Stimulated activated CD4-positive, alpha-beta T cell treated with anti-CD3 and anti-CD28 coated beads, Interleukin-1b, Interleukin-23, amount 100 ng/mL, for 4 hours (primary cell): Measurements from ENCODE around the gene C1orf159.

Source experiments
- DNase-seq, 2 donors: peaks; one replicate each; pipeline ENCODE4 v3.0.0-alpha.2; 2020; ENCODE audit warnings: low read depth in 2 of 2

Gene C1orf159

GRCh38 chr1:1053682-1054081 lies 62.2 kb downstream of the C1orf159 start:
- no peak for DNase-seq

DNA sequence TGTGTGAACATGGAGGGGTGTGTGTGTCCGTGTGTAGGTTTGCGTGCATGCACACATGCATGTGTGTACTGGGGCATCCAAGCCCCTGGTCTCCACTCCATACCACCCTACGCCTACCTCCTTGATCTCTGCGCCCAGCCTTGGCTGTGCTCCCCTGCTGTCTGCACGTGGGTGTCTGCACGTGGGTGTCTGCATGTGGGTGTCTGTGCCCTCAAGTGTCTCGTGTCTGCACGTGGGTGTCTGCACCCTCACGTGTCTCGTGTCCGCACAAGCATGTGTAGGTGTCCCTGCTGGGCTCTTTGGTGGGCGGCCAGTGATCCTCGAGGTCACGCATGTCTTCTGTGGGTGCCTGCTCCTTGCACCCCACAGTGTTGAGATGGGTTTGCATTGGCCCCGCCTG lies 62.9 kb downstream of the C1orf159 start:
- no peak for DNase-seq

- no peak for DNase-seq
These were observed 63.7 kb downstream of the C1orf159 start for GRCh38 chr1:1052003-1052840.

DNA sequence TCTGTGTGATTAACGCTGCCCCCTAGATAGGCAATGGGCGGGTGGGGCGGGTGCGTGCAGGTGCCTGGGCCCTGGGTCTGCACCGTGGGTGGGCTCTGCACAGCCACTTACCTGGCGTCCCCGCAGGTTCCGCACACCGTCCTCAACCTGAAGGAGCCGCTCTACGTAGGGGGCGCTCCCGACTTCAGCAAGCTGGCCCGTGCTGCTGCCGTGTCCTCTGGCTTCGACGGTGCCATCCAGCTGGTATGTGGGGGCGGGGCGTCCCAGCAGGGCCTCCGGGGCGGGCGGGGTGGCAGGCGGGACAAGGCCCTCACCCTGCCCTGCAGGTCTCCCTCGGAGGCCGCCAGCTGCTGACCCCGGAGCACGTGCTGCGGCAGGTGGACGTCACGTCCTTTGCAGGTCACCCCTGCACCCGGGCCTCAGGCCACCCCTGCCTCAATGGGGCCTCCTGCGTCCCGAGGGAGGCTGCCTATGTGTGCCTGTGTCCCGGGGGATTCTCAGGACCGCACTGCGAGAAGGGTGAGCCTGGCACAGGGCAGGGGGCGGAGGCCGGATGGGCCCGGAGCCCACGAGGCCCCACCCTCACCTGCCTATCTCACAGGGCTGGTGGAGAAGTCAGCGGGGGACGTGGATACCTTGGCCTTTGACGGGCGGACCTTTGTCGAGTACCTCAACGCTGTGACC lies 64.6 kb downstream of the C1orf159 start:
- DNase-seq = no peak

DNA sequence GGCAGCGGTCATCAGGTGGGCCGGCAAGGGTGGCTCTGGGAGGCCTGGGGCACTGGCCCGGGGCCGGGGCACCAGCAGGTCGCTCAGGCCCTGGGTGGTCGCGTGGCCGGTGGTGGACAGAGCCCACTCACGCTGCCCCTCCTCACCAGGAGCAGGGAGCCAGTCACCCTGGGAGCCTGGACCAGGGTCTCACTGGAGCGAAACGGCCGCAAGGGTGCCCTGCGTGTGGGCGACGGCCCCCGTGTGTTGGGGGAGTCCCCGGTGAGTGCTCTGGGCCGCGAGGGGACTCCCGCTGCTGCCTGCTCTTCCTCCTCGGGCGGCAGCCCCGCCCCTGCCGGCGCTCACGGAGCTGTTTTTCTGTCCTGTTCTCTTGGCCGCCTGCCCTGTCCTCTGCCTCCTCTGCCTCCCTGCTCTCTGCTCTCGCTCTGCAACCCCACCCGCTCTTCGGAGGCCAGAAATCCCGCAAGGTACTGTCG lies 65.3 kb downstream of the C1orf159 start:
- no peak for DNase-seq

DNA sequence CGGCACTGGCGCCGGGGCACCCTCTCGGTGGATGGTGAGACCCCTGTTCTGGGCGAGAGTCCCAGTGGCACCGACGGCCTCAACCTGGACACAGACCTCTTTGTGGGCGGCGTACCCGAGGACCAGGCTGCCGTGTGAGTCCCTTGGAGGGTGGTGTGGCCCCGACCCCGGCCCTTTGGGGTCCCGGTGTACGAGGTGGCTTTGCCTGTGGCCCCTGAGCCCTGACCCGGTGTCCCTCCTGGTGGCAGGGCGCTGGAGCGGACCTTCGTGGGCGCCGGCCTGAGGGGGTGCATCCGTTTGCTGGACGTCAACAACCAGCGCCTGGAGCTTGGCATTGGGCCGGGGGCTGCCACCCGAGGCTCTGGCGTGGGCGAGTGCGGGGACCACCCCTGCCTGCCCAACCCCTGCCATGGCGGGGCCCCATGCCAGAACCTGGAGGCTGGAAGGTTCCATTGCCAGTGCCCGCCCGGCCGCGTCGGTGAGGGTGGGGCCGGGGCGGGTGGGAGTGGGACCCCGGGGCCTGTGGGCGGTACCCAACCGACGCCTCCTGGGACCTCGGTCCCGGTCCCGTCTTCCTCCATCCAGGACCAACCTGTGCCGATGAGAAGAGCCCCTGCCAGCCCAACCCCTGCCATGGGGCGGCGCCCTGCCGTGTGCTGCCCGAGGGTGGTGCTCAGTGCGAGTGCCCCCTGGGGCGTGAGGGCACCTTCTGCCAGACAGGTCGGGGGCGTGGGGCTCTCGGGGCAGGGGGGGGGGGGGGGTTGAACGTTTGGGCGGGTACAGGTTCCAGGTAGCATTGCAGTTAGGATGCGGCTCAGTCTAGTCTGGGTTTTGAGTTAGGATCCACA lies 66.3 kb downstream of the C1orf159 start:
- no peak for DNase-seq

DNA sequence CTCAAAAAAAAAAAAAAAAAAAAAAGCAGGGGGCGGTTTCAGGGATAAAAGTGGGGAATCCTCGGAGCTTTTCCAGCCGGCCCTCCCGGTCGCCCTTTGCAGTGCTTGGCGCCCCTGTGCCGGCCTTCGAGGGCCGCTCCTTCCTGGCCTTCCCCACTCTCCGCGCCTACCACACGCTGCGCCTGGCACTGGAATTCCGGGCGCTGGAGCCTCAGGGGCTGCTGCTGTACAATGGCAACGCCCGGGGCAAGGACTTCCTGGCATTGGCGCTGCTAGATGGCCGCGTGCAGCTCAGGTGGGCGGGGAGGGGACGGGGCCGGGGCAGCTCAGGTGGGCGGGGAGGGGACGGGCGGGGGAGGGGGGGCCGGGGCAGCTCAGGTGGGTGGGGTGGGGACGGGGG lies 67.1 kb downstream of the C1orf159 start:
- no peak for DNase-seq

DNA sequence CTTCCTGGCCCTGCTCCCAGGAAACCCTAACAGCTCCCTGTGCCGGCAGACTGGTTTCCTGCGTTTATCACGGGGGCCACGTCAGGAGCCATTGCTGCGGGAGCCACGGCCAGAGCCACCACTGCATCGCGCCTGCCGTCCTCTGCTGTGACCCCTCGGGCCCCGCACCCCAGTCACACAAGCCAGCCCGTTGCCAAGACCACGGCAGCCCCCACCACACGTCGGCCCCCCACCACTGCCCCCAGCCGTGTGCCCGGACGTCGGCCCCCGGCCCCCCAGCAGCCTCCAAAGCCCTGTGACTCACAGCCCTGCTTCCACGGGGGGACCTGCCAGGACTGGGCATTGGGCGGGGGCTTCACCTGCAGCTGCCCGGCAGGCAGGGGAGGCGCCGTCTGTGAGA lies 67.9 kb downstream of the C1orf159 start:
- DNase-seq = no peak

DNA sequence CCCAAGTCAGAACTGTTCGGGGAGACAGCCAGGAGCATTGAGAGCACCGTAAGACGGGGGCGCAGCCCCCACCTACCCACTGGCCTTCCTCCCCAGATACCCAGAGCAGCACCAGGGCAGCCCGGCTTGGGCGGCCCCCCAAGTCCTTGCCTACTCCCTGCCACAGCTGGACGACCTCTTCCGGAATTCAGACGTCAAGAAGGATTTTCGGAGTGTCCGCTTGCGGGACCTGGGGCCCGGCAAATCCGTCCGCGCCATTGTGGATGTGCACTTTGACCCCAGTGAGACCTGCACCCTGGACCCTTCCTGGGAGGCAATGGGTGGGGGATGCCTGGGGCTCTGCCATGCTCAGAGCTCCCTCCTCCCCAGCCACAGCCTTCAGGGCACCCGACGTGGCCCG lies 68.5 kb downstream of the C1orf159 start:
- DNase-seq = no peak

DNA sequence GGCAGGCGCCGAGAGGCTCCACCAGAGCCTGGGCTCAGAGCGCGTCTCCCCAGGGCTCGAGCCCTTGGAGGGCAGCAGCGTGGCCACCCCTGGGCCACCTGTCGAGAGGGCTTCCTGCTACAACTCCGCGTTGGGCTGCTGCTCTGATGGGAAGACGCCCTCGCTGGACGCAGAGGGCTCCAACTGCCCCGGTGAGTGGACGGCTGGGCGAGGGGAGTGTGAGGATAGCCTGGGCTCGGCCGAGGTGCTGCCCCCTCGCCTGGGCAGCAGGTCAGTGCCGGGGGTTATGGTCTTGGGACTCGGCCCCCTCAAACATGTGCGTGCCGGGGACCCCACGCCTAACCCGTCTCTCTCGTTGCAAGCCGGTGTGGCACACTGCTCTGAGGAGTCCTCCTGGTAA lies 69.1 kb downstream of the C1orf159 start:
- no peak for DNase-seq

- no peak for DNase-seq
These were observed 69.6 kb downstream of the C1orf159 start for GRCh38 chr1:1046243-1046642.

DNA sequence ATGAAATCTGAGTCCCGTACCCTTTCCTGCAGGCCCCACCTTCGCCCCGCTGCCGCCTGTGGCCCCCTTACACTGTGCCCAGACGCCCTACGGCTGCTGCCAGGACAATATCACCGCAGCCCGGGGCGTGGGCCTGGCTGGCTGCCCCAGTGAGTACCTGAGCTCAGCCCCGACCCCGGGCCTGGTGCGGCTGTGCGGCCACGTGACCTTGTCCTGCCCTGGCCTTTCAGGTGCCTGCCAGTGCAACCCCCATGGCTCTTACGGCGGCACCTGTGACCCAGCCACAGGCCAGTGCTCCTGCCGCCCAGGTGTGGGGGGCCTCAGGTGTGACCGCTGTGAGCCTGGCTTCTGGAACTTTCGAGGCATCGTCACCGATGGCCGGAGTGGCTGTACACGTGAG lies 70.8 kb downstream of the C1orf159 start:
- DNase-seq = no peak

DNA sequence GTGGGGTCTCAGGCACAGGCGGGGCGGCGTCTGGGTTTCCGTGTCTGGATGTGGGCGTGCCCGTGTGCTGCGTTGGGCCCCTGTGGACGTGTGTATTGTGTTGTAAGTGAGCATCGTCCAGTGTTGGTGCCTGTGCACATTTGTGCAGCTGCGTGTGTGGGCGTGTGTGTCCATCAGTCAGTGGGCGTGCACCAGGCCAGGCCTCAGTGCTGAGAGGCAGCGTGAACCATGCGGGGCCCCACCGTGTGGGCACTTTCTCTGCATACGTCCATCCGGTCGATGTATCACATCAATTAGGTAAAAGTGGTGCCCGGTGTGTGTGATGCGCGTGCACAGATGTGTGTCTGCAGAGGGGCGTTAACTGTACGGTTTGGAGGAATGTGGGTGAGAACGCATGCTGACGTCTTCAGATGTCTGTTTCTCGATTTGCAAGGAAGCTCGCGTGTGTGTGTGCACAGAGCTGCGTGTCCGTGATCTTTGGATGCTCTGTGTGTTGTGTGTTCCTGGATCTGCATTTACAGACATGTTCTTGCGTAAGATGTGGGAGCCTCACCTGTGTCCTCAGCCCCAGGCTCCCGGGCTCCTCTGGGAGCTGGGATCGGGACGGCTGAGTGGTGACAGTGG lies 71.3 kb downstream of the C1orf159 start:
- no peak for DNase-seq

GRCh38 chr1:1043921-1044320 lies 72.0 kb downstream of the C1orf159 start:
- DNase-seq = no peak

DNA sequence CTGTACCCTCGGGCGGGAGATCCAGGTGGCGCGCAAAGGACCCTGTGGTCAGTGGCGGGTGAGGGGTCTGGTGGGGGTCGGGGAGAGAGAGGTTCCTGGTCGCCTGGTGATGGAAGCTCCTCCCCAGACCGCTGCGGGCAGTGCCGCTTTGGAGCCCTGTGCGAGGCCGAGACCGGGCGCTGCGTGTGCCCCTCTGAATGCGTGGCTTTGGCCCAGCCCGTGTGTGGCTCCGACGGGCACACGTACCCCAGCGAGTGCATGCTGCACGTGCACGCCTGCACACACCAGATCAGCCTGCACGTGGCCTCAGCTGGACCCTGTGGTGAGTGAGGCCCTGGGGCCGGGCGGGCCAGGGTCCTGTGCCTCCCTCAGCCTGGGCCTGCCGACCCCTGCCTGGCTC lies 72.5 kb downstream of the C1orf159 start:
- DNase-seq = no peak

DNA sequence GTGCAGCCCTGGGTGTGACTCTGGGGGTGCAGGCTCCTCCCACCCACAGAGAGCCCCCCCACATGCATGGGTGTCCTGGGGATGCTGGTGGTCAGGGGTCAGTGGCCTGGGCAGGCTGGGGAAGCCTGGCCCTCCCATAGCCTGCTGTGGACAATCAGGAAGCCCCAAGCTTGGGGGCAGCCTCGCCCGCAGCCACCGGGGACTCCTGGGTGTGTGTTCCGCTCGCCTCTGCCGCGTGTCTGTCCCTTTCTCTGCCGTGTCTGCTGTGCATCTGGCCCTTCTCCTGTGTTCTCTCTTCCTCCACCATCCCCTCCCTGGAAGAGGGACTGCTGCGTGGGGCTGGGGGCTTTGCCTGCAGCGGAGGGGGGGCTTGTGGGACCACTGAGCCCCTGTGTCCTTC lies 73.1 kb downstream of the C1orf159 start:
- no peak for DNase-seq

GRCh38 chr1:1041873-1042272 lies 74.0 kb downstream of the C1orf159 start:
- DNase-seq = no peak

GRCh38 chr1:1041092-1041523 lies 74.8 kb downstream of the C1orf159 start:
- no peak for DNase-seq

GRCh38 chr1:1040004-1040991 lies 75.6 kb downstream of the C1orf159 start:
- peak; percentile 65 to 70 for DNase-seq

DNA sequence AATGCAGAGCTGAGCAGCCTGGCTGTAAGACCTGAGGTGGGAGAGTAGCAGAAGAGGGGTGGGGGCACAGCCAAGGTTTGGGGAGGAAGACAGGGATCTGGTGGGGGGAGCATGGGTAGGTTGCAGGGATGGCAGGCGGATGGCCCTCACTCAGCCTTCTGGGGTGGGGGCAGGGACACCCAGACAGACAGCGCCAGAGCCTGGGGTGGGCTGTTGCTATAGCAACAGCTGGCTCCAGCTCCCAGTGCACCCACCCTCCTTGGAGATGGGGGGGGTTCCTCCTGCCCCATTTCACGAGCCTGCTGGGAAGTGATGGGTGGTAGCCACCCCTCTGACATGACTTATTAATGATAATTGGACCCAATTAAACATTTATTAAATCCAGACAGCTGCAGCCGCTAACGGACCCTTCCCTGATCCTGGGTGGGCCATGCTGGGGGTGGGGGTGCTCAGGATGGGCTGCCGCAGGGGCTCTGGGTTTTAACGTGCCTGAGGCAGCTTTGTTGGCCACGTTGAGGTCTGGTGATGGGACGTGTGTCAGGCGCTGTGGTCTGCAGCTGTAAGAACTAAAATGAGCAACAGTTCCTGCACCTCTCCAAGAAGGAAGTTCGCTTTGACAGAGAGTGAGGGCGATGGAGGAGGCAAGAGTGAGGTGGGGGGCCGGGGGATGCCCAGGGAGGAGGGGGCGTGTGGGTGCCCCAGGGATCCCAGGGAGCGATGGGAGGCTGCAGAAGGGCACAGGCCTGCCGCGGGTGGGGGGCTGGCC lies 76.6 kb downstream of the C1orf159 start:
- DNase-seq = no peak
